Neural cell (in vitro differentiated cells): ENCODE measurements around the gene LRRC8E.

Source experiments
- EP300 ChIP-seq: fragments of 450-650 bp; conservative IDR thresholded peaks from 2 replicates; pipeline ENCODE4 v1.6.1; 2014; ENCODE audit warnings: antibody characterized with exemption, mild to moderate bottlenecking, moderate library complexity; ENCODE audit not compliant: poor library complexity, severe bottlenecking
- EZH2 ChIP-seq: fragments of 200-600, 300-800 bp; shearing (Covaris generic), sonication (generic); IDR thresholded peaks from 2 replicates; pipeline ENCODE4 v1.6.1; 2014; ENCODE audit warnings: antibody characterized with exemption, low read length, borderline replicate concordance, mild to moderate bottlenecking; ENCODE audit not compliant: insufficient read depth, poor library complexity, severe bottlenecking
- MXI1 ChIP-seq: fragments of 450-650 bp; conservative IDR thresholded peaks from 2 replicates; pipeline ENCODE4 v1.6.1; 2014; ENCODE audit warnings: antibody characterized with exemption, mild to moderate bottlenecking; ENCODE audit not compliant: poor library complexity, severe bottlenecking
- POLR2AphosphoS5 ChIP-seq: IDR thresholded peaks from 2 replicates; pipeline ENCODE4 v1.6.1; 2012
- RAD21 ChIP-seq: fragments of 450-650 bp; conservative IDR thresholded peaks from 2 replicates; pipeline ENCODE4 v1.6.1; 2014; ENCODE audit warnings: antibody characterized with exemption, mild to moderate bottlenecking, moderate library complexity
- SMC3 ChIP-seq: fragments of 450-650 bp; conservative IDR thresholded peaks from 2 replicates; pipeline ENCODE4 v1.6.1; 2014; ENCODE audit warnings: antibody characterized with exemption, mild to moderate bottlenecking, moderate library complexity; ENCODE audit not compliant: poor library complexity
- TAF1 ChIP-seq: IDR thresholded peaks from 2 replicates; pipeline ENCODE4 v1.6.1; 2012; ENCODE audit warnings: low read depth
- TF ChIP-seq, protein P1 (sequence below): fragments of 450-650 bp; IDR thresholded peaks from 2 replicates; pipeline ENCODE4 v1.5.1; 2014; ENCODE audit warnings: antibody characterized with exemption, mild to moderate bottlenecking, moderate library complexity; ENCODE audit not compliant: poor library complexity, severe bottlenecking
- TF ChIP-seq, protein P2 (sequence below): IDR thresholded peaks from 2 replicates; pipeline ENCODE4 v1.6.1; 2012; ENCODE audit warnings: borderline replicate concordance

DNA sequence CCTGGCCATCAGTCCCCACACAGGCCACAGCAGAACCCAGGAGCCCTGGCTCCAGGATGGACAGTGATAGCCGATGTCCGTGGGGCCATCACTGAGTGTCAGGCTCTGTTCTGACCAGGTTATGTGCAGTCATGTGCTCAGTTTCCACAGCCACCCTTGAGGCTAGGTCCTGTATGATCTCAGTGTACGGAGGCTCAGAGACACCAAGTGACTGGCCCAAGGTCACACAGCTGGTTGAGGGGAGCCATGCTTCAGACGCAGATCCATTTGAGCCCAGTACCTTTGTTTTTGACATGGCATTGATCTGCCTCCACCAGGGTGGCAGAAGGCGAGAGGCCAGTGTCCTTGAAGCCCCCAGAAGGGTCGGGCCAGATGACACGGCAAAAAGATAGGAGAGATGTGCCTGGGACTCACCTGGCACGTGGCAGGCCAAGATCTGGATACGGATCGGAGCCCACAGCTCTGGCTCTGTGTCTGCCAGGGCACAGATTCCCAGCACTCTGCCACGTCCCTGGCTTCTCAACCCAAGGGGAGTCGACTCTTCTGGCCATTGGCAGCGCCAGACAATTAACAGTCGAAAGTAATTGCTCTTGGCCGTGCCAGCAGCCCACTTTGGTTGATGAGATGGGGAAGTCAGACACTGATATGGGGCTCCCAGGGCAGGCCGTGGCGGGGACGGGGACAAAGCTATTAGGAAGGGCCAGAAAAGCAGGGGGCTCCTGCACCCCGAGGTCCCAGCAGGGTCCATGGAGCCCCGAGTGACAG, 42.7 kb upstream of the LRRC8E start:
- TF ChIP-seq SMC3 (no peak), EZH2 (no peak), TAF1 (no peak), RAD21 (no peak), EP300 (no peak), POLR2AphosphoS5 (no peak), MXI1 (no peak)
- TF ChIP-seq, protein P1, sequence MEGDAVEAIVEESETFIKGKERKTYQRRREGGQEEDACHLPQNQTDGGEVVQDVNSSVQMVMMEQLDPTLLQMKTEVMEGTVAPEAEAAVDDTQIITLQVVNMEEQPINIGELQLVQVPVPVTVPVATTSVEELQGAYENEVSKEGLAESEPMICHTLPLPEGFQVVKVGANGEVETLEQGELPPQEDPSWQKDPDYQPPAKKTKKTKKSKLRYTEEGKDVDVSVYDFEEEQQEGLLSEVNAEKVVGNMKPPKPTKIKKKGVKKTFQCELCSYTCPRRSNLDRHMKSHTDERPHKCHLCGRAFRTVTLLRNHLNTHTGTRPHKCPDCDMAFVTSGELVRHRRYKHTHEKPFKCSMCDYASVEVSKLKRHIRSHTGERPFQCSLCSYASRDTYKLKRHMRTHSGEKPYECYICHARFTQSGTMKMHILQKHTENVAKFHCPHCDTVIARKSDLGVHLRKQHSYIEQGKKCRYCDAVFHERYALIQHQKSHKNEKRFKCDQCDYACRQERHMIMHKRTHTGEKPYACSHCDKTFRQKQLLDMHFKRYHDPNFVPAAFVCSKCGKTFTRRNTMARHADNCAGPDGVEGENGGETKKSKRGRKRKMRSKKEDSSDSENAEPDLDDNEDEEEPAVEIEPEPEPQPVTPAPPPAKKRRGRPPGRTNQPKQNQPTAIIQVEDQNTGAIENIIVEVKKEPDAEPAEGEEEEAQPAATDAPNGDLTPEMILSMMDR: no peak
- TF ChIP-seq, protein P2, sequence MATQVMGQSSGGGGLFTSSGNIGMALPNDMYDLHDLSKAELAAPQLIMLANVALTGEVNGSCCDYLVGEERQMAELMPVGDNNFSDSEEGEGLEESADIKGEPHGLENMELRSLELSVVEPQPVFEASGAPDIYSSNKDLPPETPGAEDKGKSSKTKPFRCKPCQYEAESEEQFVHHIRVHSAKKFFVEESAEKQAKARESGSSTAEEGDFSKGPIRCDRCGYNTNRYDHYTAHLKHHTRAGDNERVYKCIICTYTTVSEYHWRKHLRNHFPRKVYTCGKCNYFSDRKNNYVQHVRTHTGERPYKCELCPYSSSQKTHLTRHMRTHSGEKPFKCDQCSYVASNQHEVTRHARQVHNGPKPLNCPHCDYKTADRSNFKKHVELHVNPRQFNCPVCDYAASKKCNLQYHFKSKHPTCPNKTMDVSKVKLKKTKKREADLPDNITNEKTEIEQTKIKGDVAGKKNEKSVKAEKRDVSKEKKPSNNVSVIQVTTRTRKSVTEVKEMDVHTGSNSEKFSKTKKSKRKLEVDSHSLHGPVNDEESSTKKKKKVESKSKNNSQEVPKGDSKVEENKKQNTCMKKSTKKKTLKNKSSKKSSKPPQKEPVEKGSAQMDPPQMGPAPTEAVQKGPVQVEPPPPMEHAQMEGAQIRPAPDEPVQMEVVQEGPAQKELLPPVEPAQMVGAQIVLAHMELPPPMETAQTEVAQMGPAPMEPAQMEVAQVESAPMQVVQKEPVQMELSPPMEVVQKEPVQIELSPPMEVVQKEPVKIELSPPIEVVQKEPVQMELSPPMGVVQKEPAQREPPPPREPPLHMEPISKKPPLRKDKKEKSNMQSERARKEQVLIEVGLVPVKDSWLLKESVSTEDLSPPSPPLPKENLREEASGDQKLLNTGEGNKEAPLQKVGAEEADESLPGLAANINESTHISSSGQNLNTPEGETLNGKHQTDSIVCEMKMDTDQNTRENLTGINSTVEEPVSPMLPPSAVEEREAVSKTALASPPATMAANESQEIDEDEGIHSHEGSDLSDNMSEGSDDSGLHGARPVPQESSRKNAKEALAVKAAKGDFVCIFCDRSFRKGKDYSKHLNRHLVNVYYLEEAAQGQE: no peak
